Gastroesophageal sphincter (tissue), 4 donors: ENCODE data around the gene NADK. TPM values are rescaled to one million over a fixed set of nuclear protein-coding genes. Genes with fewer than 3 reads are reported as not detected.
A peak's percentile ranks its signal among the peaks of the same experiment; 100 is the strongest.

Experiments used
- ATAC-seq: fragments of 150-250 bp; one replicate; pipeline ENCODE4 v1.9.1; 2016; ENCODE audit warnings: mild to moderate bottlenecking, moderate library complexity
- H3K27ac ChIP-seq, 4 donors: fragments of 200-600 bp; sonication (generic) in 3 of 4; 1 replicate in 3 of 4; 2 replicates in 1 of 4; pipeline ENCODE4 v1.5.1; 2016 to 2019
- H3K27me3 ChIP-seq: fragments of 200-600 bp; sonication (generic); one replicate; pipeline ENCODE4 v1.5.1; 2019
- H3K36me3 ChIP-seq, 2 donors: fragments of 200-600 bp; sonication (generic); one replicate each; pipeline ENCODE4 v1.5.1; 2019; ENCODE audit warnings: control low read depth in 1 of 2
- H3K4me1 ChIP-seq, 3 donors: fragments of 200-600 bp; sonication (generic); 1 replicate in 2 of 3; 2 replicates in 1 of 3; pipeline ENCODE4 v1.5.1; 2016 to 2019; ENCODE audit warnings: control low read depth in 2 of 3
- H3K4me3 ChIP-seq, 2 donors: fragments of 200-600 bp; sonication (generic); one replicate each; pipeline ENCODE4 v1.5.1; 2019; ENCODE audit warnings: mild to moderate bottlenecking in 1 of 2, moderate library complexity in 1 of 2
- H3K9me3 ChIP-seq, 3 donors: fragments of 200-600 bp; sonication (generic); one replicate each; pipeline ENCODE4 v1.5.1; 2017 to 2019; ENCODE audit warnings: control low read depth in 2 of 3
- CTCF ChIP-seq, 4 experiments: fragments of 200-600 bp in 2 of 4; fragments of 450-650 bp in 2 of 4; sonication (generic) in 1 of 4; IDR thresholded peaks; one replicate each; pipeline ENCODE4 v1.5.1; 2017 to 2019; ENCODE audit warnings: antibody characterized with exemption in 4 of 4, mild to moderate bottlenecking in 2 of 4, moderate library complexity in 2 of 4
- EP300 ChIP-seq: sonication (generic); formaldehyde crosslinking; IDR thresholded peaks from one replicate; pipeline ENCODE4 v1.6.1; 2017; ENCODE audit warnings: antibody characterized with exemption, mild to moderate bottlenecking
- POLR2A ChIP-seq, 2 donors: fragments of 450-650 bp; IDR thresholded peaks; one replicate each; pipeline ENCODE4 v1.6.1; 2017; ENCODE audit warnings: antibody characterized with exemption in 2 of 2, mild to moderate bottlenecking in 2 of 2, moderate library complexity in 1 of 2
- POLR2AphosphoS5 ChIP-seq: sonication (generic); formaldehyde crosslinking; IDR thresholded peaks from one replicate; pipeline ENCODE4 v1.6.1; 2017; ENCODE audit warnings: antibody characterized with exemption
- WGBS, 2 donors: methylation state at CpG; one replicate each; pipeline ENCODE4 v1.1.5; 2018; ENCODE audit warnings: low coverage in 1 of 2; 5-methylcytosine and 5-hydroxymethylcytosine counted together
- total RNA-seq, 4 donors: library from RNA; depleted of rRNA; stranded (reverse); fragments of >200 nt; gene quantifications; one replicate each; pipeline ENCODE4 v1.1.0, GENCODE V29; 2016

NADK gene
- 10 to 100 TPM; 69.8 to 82.5 (median 73.8) TPM for total RNA-seq

GRCh38 chr1:1777950-1778662, at the start of gene NADK:
Gene NADK (minus strand): TSS chr1:1778470. CDS start chr1:1765406, 13,064 bp downstream.
- peak; percentile 73 for ATAC-seq
- H3K4me1 ChIP-seq: peaks cover 7 to 82% (median 51%) of the 10 kb centered on the region in 3 donors
- peak within 1 kb of the TSS; percentile 67 to 98 (median 96) for H3K27ac ChIP-seq
- H3K9me3 ChIP-seq: no peaks in the 10 kb centered on the region
- peak in 2 of 4 experiments; percentile 2 to 12 for TF ChIP-seq CTCF (IDR thresholded peaks at IDR 0.05)
- TF ChIP-seq POLR2A (IDR thresholded peaks at IDR 0.05): peak in 1 of 2 donors; percentile 78
- TF ChIP-seq EP300: no peak
- no peak for TF ChIP-seq POLR2AphosphoS5
- H3K27me3 ChIP-seq: no peaks in the 10 kb centered on the region
- H3K4me3 ChIP-seq: peak within 1 kb of the TSS; percentile 53 to 90
- 0% methylated on average over 2 to 5 of the region's 99 CpGs for WGBS, 2 donors
- H3K36me3 ChIP-seq: peaks cover 0 to 5% of the 10 kb centered on the region in 2 donors

GRCh38 chr1:1827089-1827848, 49.0 kb upstream of the NADK start:
- no peak for ATAC-seq
- Histone ChIP-seq H3K4me3 (no peak overlapping the region), H3K4me1 (peaks cover 0 to 27% (median 13%) of the 10 kb centered on the region in 3 donors), H3K9me3 (no peaks in the 10 kb centered on the region), H3K27me3 (no peaks in the 10 kb centered on the region), H3K36me3 (peaks cover 0 to 36% of the 10 kb centered on the region in 2 donors), H3K27ac (peak overlapping the region in 1 of 4 donors; percentile 35)
- TF ChIP-seq EP300: no peak
- TF ChIP-seq POLR2A (IDR thresholded peaks at IDR 0.05): no peak
- no peak for TF ChIP-seq CTCF (IDR thresholded peaks at IDR 0.05)
- TF ChIP-seq POLR2AphosphoS5: no peak
- WGBS, 2 donors: 45 to 66% methylated on average over 14 of the region's 14 CpGs

- peaks cover 0 to 43% of the 10 kb centered on the region in 2 donors for H3K36me3 ChIP-seq
- no peaks in the 10 kb centered on the region for H3K9me3 ChIP-seq
- H3K27me3 ChIP-seq: no peaks in the 10 kb centered on the region
- H3K27ac ChIP-seq: peak overlapping the region in 1 of 4 donors; percentile 36
- 72 to 85% methylated on average over 5 to 6 of the region's 9 CpGs for WGBS, 2 donors
- H3K4me3 ChIP-seq: no peak overlapping the region
- peaks cover 0 to 22% (median 13%) of the 10 kb centered on the region in 3 donors for H3K4me1 ChIP-seq
- TF ChIP-seq EP300: no peak
- TF ChIP-seq POLR2AphosphoS5: no peak
- TF ChIP-seq POLR2A (IDR thresholded peaks at IDR 0.05): no peak
- TF ChIP-seq CTCF (IDR thresholded peaks at IDR 0.05): no peak
- ATAC-seq: no peak
These were observed 48.3 kb upstream of the NADK start for GRCh38 chr1:1826356-1827088.

- Histone ChIP-seq H3K9me3 (no peaks in the 10 kb centered on the region), H3K27ac (no peak overlapping the region), H3K4me1 (peaks cover 0 to 22% (median 13%) of the 10 kb centered on the region in 3 donors), H3K4me3 (no peak overlapping the region), H3K27me3 (no peaks in the 10 kb centered on the region), H3K36me3 (peaks cover 0 to 53% of the 10 kb centered on the region in 2 donors)
- ATAC-seq: no peak
- no peak for TF ChIP-seq POLR2A (IDR thresholded peaks at IDR 0.05)
- TF ChIP-seq EP300: no peak
- TF ChIP-seq CTCF (IDR thresholded peaks at IDR 0.05): no peak
- TF ChIP-seq POLR2AphosphoS5: no peak
- WGBS, 2 donors: 91 to 100% methylated on average over 2 to 5 of the region's 5 CpGs
These were observed 46.9 kb upstream of the NADK start for GRCh38 chr1:1825217-1825616.
